Raji (cell line): Measurements from ENCODE around the gene RANBP3.

Source experiments
- POLR2A ChIP-seq: IDR thresholded peaks from 2 replicates; pipeline ENCODE4 v1.6.1; 2011; ENCODE audit warnings: low read depth, low read length, control low read depth; ENCODE audit not compliant: insufficient read depth

RANBP3 gene

GRCh38 chr19:5977785-5978605, at the start of gene RANBP3:
Gene RANBP3 (minus strand): TSS chr19:5978140. CDS start chr19:5978082, 58 bp downstream.
- peak; percentile 90 for TF ChIP-seq POLR2A

GRCh38 chr19:6026390-6027227, 48.7 kb upstream of the RANBP3 start:
- no peak for TF ChIP-seq POLR2A

- TF ChIP-seq POLR2A, result no peak
These were observed 46.0 kb upstream of the RANBP3 start for GRCh38 chr19:6023936-6024335.

GRCh38 chr19:6023085-6023682, 45.2 kb upstream of the RANBP3 start:
- TF ChIP-seq POLR2A, result no peak

- TF ChIP-seq POLR2A, result no peak
These were observed 44.7 kb upstream of the RANBP3 start for GRCh38 chr19:6022570-6023064.

- TF ChIP-seq POLR2A, result no peak
These were observed 44.1 kb upstream of the RANBP3 start for GRCh38 chr19:6021878-6022569.

GRCh38 chr19:6020972-6021805, 43.2 kb upstream of the RANBP3 start:
- TF ChIP-seq POLR2A, result no peak

GRCh38 chr19:6020166-6020882, 42.4 kb upstream of the RANBP3 start:
- no peak for TF ChIP-seq POLR2A

GRCh38 chr19:6018786-6019185, 40.8 kb upstream of the RANBP3 start:
- TF ChIP-seq POLR2A, result no peak

- TF ChIP-seq POLR2A, result no peak
These were observed 39.6 kb upstream of the RANBP3 start for GRCh38 chr19:6017576-6017975.

GRCh38 chr19:6015841-6016545, 38.1 kb upstream of the RANBP3 start:
- no peak for TF ChIP-seq POLR2A

GRCh38 chr19:6014551-6015135, 36.7 kb upstream of the RANBP3 start:
- no peak for TF ChIP-seq POLR2A

- TF ChIP-seq POLR2A, result no peak
These were observed 34.7 kb upstream of the RANBP3 start for GRCh38 chr19:6012426-6013170.
